Measurements from ENCODE around the gene PEF1. TPM values are rescaled to one million over a fixed set of nuclear protein-coding genes. Genes with fewer than 3 reads are reported as not detected.

PEF1 gene
- total RNA-seq, 1 experiment from 2014 or later = 40.3 TPM

GRCh38 chr1:31651766-31652165, 7.1 kb upstream of the PEF1 start:
- H2BK20ac ChIP-seq (ENCODE audit: low read depth, low read length, poor library complexity, severe bottlenecking) = no peak overlapping the region
- no peaks in the 10 kb centered on the region for H3K23me2 ChIP-seq (ENCODE audit: insufficient read length, low read depth, low read length, poor library complexity, severe bottlenecking)
- no peak overlapping the region for H3K4ac ChIP-seq (ENCODE audit: low read depth, low read length)
- H3K27me3 ChIP-seq (ENCODE audit: insufficient read depth, low read length) = no peaks in the 10 kb centered on the region
- no peak overlapping the region for H3K23ac ChIP-seq (ENCODE audit: insufficient read length, low read depth, low read length)
- no peaks in the 10 kb centered on the region for H3K79me2 ChIP-seq (ENCODE audit: insufficient read depth, low read length)
- no peak overlapping the region for H2AK5ac ChIP-seq (ENCODE audit: insufficient read length, low read length)
- Mint-ChIP-seq H3K4me3 (no peak overlapping the region), H3K36me3 (ENCODE audit: insufficient read depth in 1 of 3, low read depth in 3 of 3) (no peaks in the 10 kb centered on the region; a peak in 1 of 7 replicates), H3K27ac (no peak overlapping the region), H3K9me3 (no peaks in the 10 kb centered on the region), H3K27me3 (ENCODE audit: low read depth) (peaks cover 5% of the 10 kb centered on the region), H3K4me1 (no peaks in the 10 kb centered on the region)
- no peak overlapping the region for H4K5ac ChIP-seq (ENCODE audit: insufficient read length, low read depth, low read length)
- no peaks in the 10 kb centered on the region for H3K9me3 ChIP-seq (ENCODE audit: control insufficient read depth, low read depth, low read length)
- H4K8ac ChIP-seq (replicated peaks; ENCODE audit: insufficient read length, low read depth, low read length) = no peak overlapping the region
- H2AFZ ChIP-seq (ENCODE audit: low read length) = no peak overlapping the region
- no CpG with 5 or more reads among the region's 6 CpGs for WGBS (ENCODE audit: extremely low coverage, insufficient read length, low lambda C conversion rate)
- H2BK5ac ChIP-seq (ENCODE audit: insufficient read length, low read length) = no peak overlapping the region
- no peak overlapping the region for H3K9ac ChIP-seq (ENCODE audit: extremely low read depth, insufficient read length, low read length)
- H3K79me1 ChIP-seq (ENCODE audit: insufficient read depth, low read depth, low read length, poor library complexity, severe bottlenecking) = no peaks in the 10 kb centered on the region
- H3K4me1 ChIP-seq (ENCODE audit: insufficient read depth, low read length) = no peaks in the 10 kb centered on the region; the same call in 1 of the 2 replicates
- no peak overlapping the region for H3K27ac ChIP-seq (ENCODE audit: insufficient read length, low read depth, low read length)
- no peak overlapping the region for H3K14ac ChIP-seq (ENCODE audit: insufficient read depth, low read length)
- H3K4me2 ChIP-seq (ENCODE audit: insufficient read depth, insufficient read length, low read length) = no peak overlapping the region
- no peak overlapping the region for H3K18ac ChIP-seq (ENCODE audit: insufficient read length, low read depth, low read length)
- H2BK120ac ChIP-seq (ENCODE audit: low read depth, low read length, poor library complexity, severe bottlenecking) = no peak overlapping the region
- TF ChIP-seq CTCF (conservative IDR thresholded peaks at IDR 0.05) = no peak
- no peak overlapping the region for H3T11ph ChIP-seq (ENCODE audit: low read length)
- H4K20me1 ChIP-seq (ENCODE audit: control insufficient read depth, insufficient read depth, insufficient read length) = no peaks in the 10 kb centered on the region
- DNase-seq = no peak
- no peak overlapping the region for H2BK15ac ChIP-seq (ENCODE audit: low read depth, low read length)
- no peak overlapping the region for H4K91ac ChIP-seq (ENCODE audit: insufficient read length, low read depth, low read length)
- H2BK12ac ChIP-seq (ENCODE audit: insufficient read length, low read depth, low read length) = no peak overlapping the region
- H3K56ac ChIP-seq (ENCODE audit: insufficient read length, low read depth, low read length) = no peak overlapping the region
